GDM1 (cell line): Measurements from ENCODE around the gene RTCB.

Source experiments
- DNase-seq: peaks from one replicate; lab custom pipeline; 2025; lab: John Stamatoyannopoulos, UW

RTCB gene

GRCh38 chr22:32411829-32412592, at the start of gene RTCB:
Gene RTCB (minus strand): TSS chr22:32412247. CDS start chr22:32412156, 91 bp downstream.
- peak; percentile 77 for DNase-seq

- DNase-seq: no peak
These were observed 45.0 kb upstream of the RTCB start for GRCh38 chr22:32457031-32457430.

- DNase-seq: no peak
These were observed 36.9 kb upstream of the RTCB start for GRCh38 chr22:32448980-32449379.

- DNase-seq: no peak
These were observed 34.3 kb upstream of the RTCB start for GRCh38 chr22:32446321-32446720.

- DNase-seq: no peak
These were observed 32.0 kb upstream of the RTCB start for GRCh38 chr22:32444068-32444467.

GRCh38 chr22:32430352-32430751, 18.3 kb upstream of the RTCB start:
- DNase-seq: no peak

GRCh38 chr22:32426881-32427280, 14.8 kb upstream of the RTCB start:
- DNase-seq: no peak

- no peak for DNase-seq
These were observed 11.6 kb upstream of the RTCB start for GRCh38 chr22:32423664-32424063.

GRCh38 chr22:32422062-32422461, 10.0 kb upstream of the RTCB start:
- no peak for DNase-seq

GRCh38 chr22:32421484-32421883, 9.4 kb upstream of the RTCB start:
- no peak for DNase-seq

- no peak for DNase-seq
These were observed 5.9 kb upstream of the RTCB start for GRCh38 chr22:32417906-32418305.

GRCh38 chr22:32416556-32417085, 4.6 kb upstream of the RTCB start:
- DNase-seq: no peak

GRCh38 chr22:32414191-32414590, 2.1 kb upstream of the RTCB start:
- DNase-seq: peak; percentile 12

GRCh38 chr22:32413719-32414118, 1.7 kb upstream of the RTCB start:
- no peak for DNase-seq

GRCh38 chr22:32411402-32411801, 645 bp downstream of the RTCB start:
- no peak for DNase-seq

GRCh38 chr22:32410459-32410858, 1.6 kb downstream of the RTCB start:
- no peak for DNase-seq

GRCh38 chr22:32409977-32410376, 2.1 kb downstream of the RTCB start:
- no peak for DNase-seq

- DNase-seq: no peak
These were observed 4.1 kb downstream of the RTCB start for GRCh38 chr22:32407936-32408335.

- no peak for DNase-seq
These were observed 4.7 kb downstream of the RTCB start for GRCh38 chr22:32407312-32407711.

- no peak for DNase-seq
These were observed 8.0 kb downstream of the RTCB start for GRCh38 chr22:32404021-32404420.

- no peak for DNase-seq
These were observed 10.6 kb downstream of the RTCB start for GRCh38 chr22:32401486-32401885.

GRCh38 chr22:32396746-32397145, 15.3 kb downstream of the RTCB start:
- DNase-seq: no peak

- DNase-seq: no peak
These were observed 15.8 kb downstream of the RTCB start for GRCh38 chr22:32396255-32396654.

- no peak for DNase-seq
These were observed 16.9 kb downstream of the RTCB start for GRCh38 chr22:32395107-32395506.
